HG02571 (cell line): Measurements from ENCODE around the gene GPR157.
"Not testable (repeated sequence)": the region's sequence is repeated elsewhere in the genome, so short reads cannot be mapped to it uniquely, and the experiment has no call there.

Experiments
- ATAC-seq: cut with Tn5 transposase; IDR thresholded peaks from one replicate; pipeline ENCODE4 v1.9.1; 2021; ENCODE audit warnings: mild to moderate bottlenecking, moderate library complexity; ENCODE audit not compliant: unreplicated experiment

Gene GPR157

GRCh38 chr1:9128520-9129265, at the start of gene GPR157:
GPR157 (minus strand) TSS chr1:9129102; CDS start chr1:9129027, 75 bp downstream.
- peak; percentile 44 for ATAC-seq

- ATAC-seq: no peak
These were observed 45.9 kb upstream of the GPR157 start for GRCh38 chr1:9174762-9175161.

GRCh38 chr1:9174243-9174642, 45.3 kb upstream of the GPR157 start:
- ATAC-seq: no peak

- no peak for ATAC-seq
These were observed 40.8 kb upstream of the GPR157 start for GRCh38 chr1:9169601-9170137.

GRCh38 chr1:9167638-9168037, 38.7 kb upstream of the GPR157 start:
- ATAC-seq: no peak

GRCh38 chr1:9166289-9167235, 37.7 kb upstream of the GPR157 start:
- no peak for ATAC-seq

GRCh38 chr1:9165396-9165795, 36.5 kb upstream of the GPR157 start:
- ATAC-seq: no peak

GRCh38 chr1:9164919-9165318, 36.0 kb upstream of the GPR157 start:
- ATAC-seq: no peak

GRCh38 chr1:9164532-9164900, 35.6 kb upstream of the GPR157 start:
- no peak for ATAC-seq

- ATAC-seq: no peak
These were observed 33.1 kb upstream of the GPR157 start for GRCh38 chr1:9161963-9162362.

GRCh38 chr1:9161342-9161741, 32.4 kb upstream of the GPR157 start:
- ATAC-seq: no peak

GRCh38 chr1:9160079-9160717, 31.3 kb upstream of the GPR157 start:
- no peak for ATAC-seq

- no peak for ATAC-seq
These were observed 27.0 kb upstream of the GPR157 start for GRCh38 chr1:9155879-9156278.

- not testable (repeated sequence) for ATAC-seq
These were observed 26.5 kb upstream of the GPR157 start for GRCh38 chr1:9155405-9155804.

- no peak for ATAC-seq
These were observed 24.2 kb upstream of the GPR157 start for GRCh38 chr1:9153152-9153551.

GRCh38 chr1:9152535-9152934, 23.6 kb upstream of the GPR157 start:
- ATAC-seq: no peak

GRCh38 chr1:9151328-9151860, 22.5 kb upstream of the GPR157 start:
- ATAC-seq: no peak

GRCh38 chr1:9150582-9151327, 21.9 kb upstream of the GPR157 start:
- ATAC-seq: no peak

GRCh38 chr1:9149837-9150581, 21.1 kb upstream of the GPR157 start:
- ATAC-seq: no peak

- ATAC-seq: no peak
These were observed 20.2 kb upstream of the GPR157 start for GRCh38 chr1:9149151-9149550.
